Right atrium auricular region (tissue), 2 donors: ENCODE data around the gene CYP27A1. TPM values are rescaled to one million over a fixed set of nuclear protein-coding genes. Genes with fewer than 3 reads are reported as not detected.

Experiments used
- DNase-seq: peaks from one replicate; pipeline ENCODE4 v3.0.0-alpha.2; 2019; ENCODE audit warnings: low spot score
- H3K27ac ChIP-seq, 2 donors: fragments of 200-600 bp; sonication (generic); 1 replicate in 1 of 2; 2 replicates in 1 of 2; pipeline ENCODE4 v1.5.1; 2016 to 2019
- H3K27me3 ChIP-seq, 2 donors: fragments of 200-600 bp; sonication (generic); one replicate each; pipeline versions ENCODE4 v1.5.1 to v1.6.0; 2017 to 2019
- H3K36me3 ChIP-seq: fragments of 200-600 bp; sonication (generic); one replicate; pipeline ENCODE4 v1.5.1; 2016
- H3K4me1 ChIP-seq, 2 donors: fragments of 200-600 bp; sonication (generic); one replicate each; pipeline versions ENCODE4 v1.5.1 to v1.6.0; 2017 to 2019
- H3K4me3 ChIP-seq, 2 donors: fragments of 200-600 bp; sonication (generic); 1 replicate in 1 of 2; 2 replicates in 1 of 2; pipeline ENCODE4 v1.5.1; 2017 to 2019; ENCODE audit warnings: mild to moderate bottlenecking in 1 of 2, moderate library complexity in 1 of 2
- H3K9me3 ChIP-seq, 2 donors: fragments of 200-600 bp; sonication (generic); one replicate each; pipeline ENCODE4 v1.5.1; 2019
- CTCF ChIP-seq, 2 donors: fragments of 200-600 bp; sonication (generic); IDR thresholded peaks; one replicate each; pipeline ENCODE4 v1.5.1; 2019; ENCODE audit warnings: antibody characterized with exemption in 2 of 2
- total RNA-seq, 2 donors: library from RNA; depleted of rRNA; stranded (reverse); fragments of >200 nt; gene quantifications; one replicate each; pipeline ENCODE4 v1.1.0, GENCODE V29; 2016

Gene CYP27A1
- 10 to 100 TPM; 17.2 to 23.4 TPM for total RNA-seq

- Histone ChIP-seq H3K4me1 (no peaks in the 10 kb centered on the region), H3K27ac (peak within 1 kb of the TSS; percentile 80 to 87), H3K4me3 (peak within 1 kb of the TSS; percentile 59 to 76), H3K27me3 (no peaks in the 10 kb centered on the region), H3K9me3 (no peaks in the 10 kb centered on the region), H3K36me3 (no peaks in the 10 kb centered on the region)
- peak; percentile 70 for DNase-seq
- no peak for TF ChIP-seq CTCF (IDR thresholded peaks at IDR 0.05)
Measured at GRCh38 chr2:218781691-218782527, at the start of gene CYP27A1. CYP27A1 (plus strand) TSS chr2:218782147; CDS start chr2:218782183, 36 bp downstream.

- peaks cover 0 to 22% of the 10 kb centered on the region in 2 donors for H3K4me1 ChIP-seq
- peaks cover 7% of the 10 kb centered on the region for H3K36me3 ChIP-seq
- no peak for DNase-seq
- H3K9me3 ChIP-seq, result peaks cover 0 to under 1% of the 10 kb centered on the region in 2 donors
- no peak for TF ChIP-seq CTCF (IDR thresholded peaks at IDR 0.05)
- H3K27ac ChIP-seq, result peak overlapping the region; percentile 42 to 50
- H3K27me3 ChIP-seq, result no peaks in the 10 kb centered on the region
- no peak overlapping the region for H3K4me3 ChIP-seq
Measured at GRCh38 chr2:218732761-218733158, 49.2 kb upstream of the CYP27A1 start.

GRCh38 chr2:218733171-218734021 is 48.6 kb upstream of the CYP27A1 start:
- H3K27me3 ChIP-seq, result no peaks in the 10 kb centered on the region
- H3K9me3 ChIP-seq, result no peaks in the 10 kb centered on the region
- TF ChIP-seq CTCF (IDR thresholded peaks at IDR 0.05), result no peak
- peak; percentile 72 for DNase-seq
- H3K4me1 ChIP-seq, result peaks cover 0 to 22% of the 10 kb centered on the region in 2 donors
- no peak overlapping the region for H3K4me3 ChIP-seq
- peaks cover 14% of the 10 kb centered on the region for H3K36me3 ChIP-seq
- H3K27ac ChIP-seq, result peak overlapping the region; percentile 26 to 43

- H3K27ac ChIP-seq, result no peak overlapping the region
- no peaks in the 10 kb centered on the region for H3K27me3 ChIP-seq
- peaks cover 20% of the 10 kb centered on the region for H3K36me3 ChIP-seq
- no peak for DNase-seq
- H3K4me1 ChIP-seq, result peaks cover 0 to 22% of the 10 kb centered on the region in 2 donors
- no peaks in the 10 kb centered on the region for H3K9me3 ChIP-seq
- TF ChIP-seq CTCF (IDR thresholded peaks at IDR 0.05), result no peak
- H3K4me3 ChIP-seq, result no peak overlapping the region
Measured at GRCh38 chr2:218734190-218734975, 47.6 kb upstream of the CYP27A1 start.

GRCh38 chr2:218736531-218736930 is 45.4 kb upstream of the CYP27A1 start:
- no peak for TF ChIP-seq CTCF (IDR thresholded peaks at IDR 0.05)

More at GRCh38 chr2:218736531-218736930, 45.4 kb upstream of the CYP27A1 start:
- peaks cover 36% of the 10 kb centered on the region for H3K36me3 ChIP-seq
- H3K9me3 ChIP-seq, result no peaks in the 10 kb centered on the region
- H3K4me1 ChIP-seq, result peaks cover 0 to 12% of the 10 kb centered on the region in 2 donors
- DNase-seq, result no peak
- no peak overlapping the region for H3K27ac ChIP-seq
- H3K27me3 ChIP-seq, result no peaks in the 10 kb centered on the region
- no peak overlapping the region for H3K4me3 ChIP-seq
